Measurements from ENCODE around the gene GOLGA3.

DNA sequence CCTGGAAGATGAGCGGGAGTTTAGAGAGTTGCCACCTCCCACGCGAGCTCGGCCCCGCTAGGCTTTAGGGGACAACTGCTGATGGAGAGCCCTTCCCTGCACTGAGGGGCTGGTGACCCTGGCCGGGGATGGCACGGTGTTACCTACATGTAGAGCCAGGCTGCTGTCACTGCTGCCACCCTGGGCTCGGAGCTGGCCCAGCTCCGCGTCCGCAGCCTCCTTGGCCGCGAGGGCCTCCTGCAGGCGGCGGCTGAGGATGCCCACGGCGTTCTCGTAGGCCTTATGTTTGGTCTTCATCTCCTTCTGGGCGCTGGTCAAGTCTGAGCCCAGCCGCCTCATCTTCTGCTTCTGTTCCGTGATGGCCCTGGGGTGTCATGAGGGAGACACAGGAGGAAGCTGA is 42.5 kb downstream of the GOLGA3 start:
- TF ChIP-seq CTCF (IDR thresholded peaks at IDR 0.05) (no peak), POLR2A (IDR thresholded peaks at IDR 0.05) (no peak)
